ENCODE data around the gene ZFR2. TPM values are rescaled to one million over a fixed set of nuclear protein-coding genes. Genes with fewer than 3 reads are reported as not detected.

Gene ZFR2
- total RNA-seq, 1 donor from 2014 or later: 0.55 TPM

GRCh38 chr19:3798137-3798536 lies 70.7 kb downstream of the ZFR2 start:
- H3K9me3 ChIP-seq: no peaks in the 10 kb centered on the region
- no peak overlapping the region for H3K27ac ChIP-seq
- no peak for ATAC-seq
- no peaks in the 10 kb centered on the region for H3K36me3 ChIP-seq
- DNase-seq: no peak
- H3K4me1 ChIP-seq: peaks cover 11% of the 10 kb centered on the region
- peaks cover 26% of the 10 kb centered on the region for H3K27me3 ChIP-seq
- no peak overlapping the region for H3K4me3 ChIP-seq
- TF ChIP-seq CTCF (IDR thresholded peaks at IDR 0.05): no peak
- intact Hi-C loops (cut with DNase I): no loop called here

GRCh38 chr19:3796358-3796757 lies 72.5 kb downstream of the ZFR2 start:
- H3K36me3 ChIP-seq: no peaks in the 10 kb centered on the region
- H3K27me3 ChIP-seq: peaks cover 14% of the 10 kb centered on the region
- H3K4me1 ChIP-seq: peaks cover 5% of the 10 kb centered on the region
- H3K27ac ChIP-seq: no peak overlapping the region
- intact Hi-C loops (cut with DNase I): no loop called here
- H3K9me3 ChIP-seq: no peaks in the 10 kb centered on the region
- DNase-seq (no peak), ATAC-seq (no peak)
- no peak for TF ChIP-seq CTCF (IDR thresholded peaks at IDR 0.05)
- H3K4me3 ChIP-seq: no peak overlapping the region

- Histone ChIP-seq H3K36me3 (no peaks in the 10 kb centered on the region), H3K4me1 (no peaks in the 10 kb centered on the region), H3K9me3 (no peaks in the 10 kb centered on the region), H3K27me3 (no peaks in the 10 kb centered on the region), H3K27ac (no peak overlapping the region), H3K4me3 (no peak overlapping the region)
- no peak for DNase-seq
- intact Hi-C loops (cut with DNase I): no loop called here
- TF ChIP-seq CTCF (IDR thresholded peaks at IDR 0.05): no peak
- ATAC-seq: no peak
These were observed 75.0 kb downstream of the ZFR2 start for GRCh38 chr19:3793799-3794198.

GRCh38 chr19:3792114-3792513 lies 76.7 kb downstream of the ZFR2 start:
- no peak for TF ChIP-seq CTCF (IDR thresholded peaks at IDR 0.05)
- Histone ChIP-seq H3K36me3 (no peaks in the 10 kb centered on the region), H3K4me1 (no peaks in the 10 kb centered on the region), H3K4me3 (no peak overlapping the region), H3K27ac (no peak overlapping the region), H3K27me3 (no peaks in the 10 kb centered on the region), H3K9me3 (no peaks in the 10 kb centered on the region)
- ATAC-seq (no peak), DNase-seq (no peak)
- intact Hi-C loops (cut with DNase I): no loop called here

GRCh38 chr19:3790941-3791340 lies 77.9 kb downstream of the ZFR2 start:
- no peak for ATAC-seq
- no peak overlapping the region for H3K27ac ChIP-seq
- H3K9me3 ChIP-seq: no peaks in the 10 kb centered on the region
- TF ChIP-seq CTCF (IDR thresholded peaks at IDR 0.05): no peak
- intact Hi-C loops (cut with DNase I): no loop called here
- no peak overlapping the region for H3K4me3 ChIP-seq
- no peaks in the 10 kb centered on the region for H3K27me3 ChIP-seq
- H3K36me3 ChIP-seq: no peaks in the 10 kb centered on the region
- DNase-seq: no peak
- H3K4me1 ChIP-seq: no peaks in the 10 kb centered on the region

GRCh38 chr19:3790209-3790734 lies 78.6 kb downstream of the ZFR2 start:
- intact Hi-C loops (cut with DNase I): no loop called here
- Histone ChIP-seq H3K9me3 (no peaks in the 10 kb centered on the region), H3K4me1 (no peaks in the 10 kb centered on the region), H3K36me3 (no peaks in the 10 kb centered on the region), H3K27me3 (no peaks in the 10 kb centered on the region), H3K4me3 (no peak overlapping the region), H3K27ac (no peak overlapping the region)
- no peak for TF ChIP-seq CTCF (IDR thresholded peaks at IDR 0.05)
- DNase-seq: no peak
- no peak for ATAC-seq
